ENCODE measurements around the gene PHF21B. TPM values are rescaled to one million over a fixed set of nuclear protein-coding genes. Genes with fewer than 3 reads are reported as not detected.

PHF21B gene
- total RNA-seq, 1 donor from 2014 or later: not detected

DNA sequence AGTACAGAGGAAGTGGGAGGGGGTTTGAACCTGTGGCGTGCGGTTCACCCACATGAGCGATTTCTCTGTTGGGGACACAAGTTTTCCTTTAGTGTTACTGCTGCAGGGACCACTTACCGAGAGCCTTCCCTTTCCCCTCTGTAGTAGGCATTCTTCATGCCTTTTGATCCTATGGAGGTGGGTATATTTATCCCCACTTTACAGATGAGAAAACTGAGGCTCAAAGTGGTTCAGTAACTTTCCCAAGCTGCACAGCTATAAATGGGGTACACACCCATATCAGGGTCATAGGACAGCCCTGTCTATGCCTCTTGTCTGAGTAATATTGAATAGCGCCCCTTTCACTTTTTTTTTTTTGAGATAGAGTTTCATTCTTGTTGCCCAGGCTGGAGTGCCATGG, 3.3 kb upstream of the PHF21B start:
- no peak for ATAC-seq

DNA sequence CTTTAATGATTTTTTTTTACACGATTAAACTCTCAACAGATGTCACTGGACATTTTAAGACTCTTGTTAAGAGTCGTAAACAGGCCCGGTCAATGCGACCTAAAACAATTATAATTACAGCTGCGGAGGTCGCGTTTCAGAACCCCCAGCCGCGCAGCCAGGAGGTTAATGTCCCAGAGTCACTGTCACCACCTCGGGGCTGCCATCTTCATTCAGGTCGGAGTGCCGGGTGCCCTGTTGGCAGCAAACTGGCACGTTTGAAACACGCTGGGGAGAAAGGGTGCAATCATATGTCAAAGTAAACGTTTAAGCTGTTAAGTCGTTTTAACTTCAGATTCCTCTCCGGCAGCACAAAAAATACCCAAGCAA, 711 bp upstream of the PHF21B start:
- ATAC-seq: no peak

DNA sequence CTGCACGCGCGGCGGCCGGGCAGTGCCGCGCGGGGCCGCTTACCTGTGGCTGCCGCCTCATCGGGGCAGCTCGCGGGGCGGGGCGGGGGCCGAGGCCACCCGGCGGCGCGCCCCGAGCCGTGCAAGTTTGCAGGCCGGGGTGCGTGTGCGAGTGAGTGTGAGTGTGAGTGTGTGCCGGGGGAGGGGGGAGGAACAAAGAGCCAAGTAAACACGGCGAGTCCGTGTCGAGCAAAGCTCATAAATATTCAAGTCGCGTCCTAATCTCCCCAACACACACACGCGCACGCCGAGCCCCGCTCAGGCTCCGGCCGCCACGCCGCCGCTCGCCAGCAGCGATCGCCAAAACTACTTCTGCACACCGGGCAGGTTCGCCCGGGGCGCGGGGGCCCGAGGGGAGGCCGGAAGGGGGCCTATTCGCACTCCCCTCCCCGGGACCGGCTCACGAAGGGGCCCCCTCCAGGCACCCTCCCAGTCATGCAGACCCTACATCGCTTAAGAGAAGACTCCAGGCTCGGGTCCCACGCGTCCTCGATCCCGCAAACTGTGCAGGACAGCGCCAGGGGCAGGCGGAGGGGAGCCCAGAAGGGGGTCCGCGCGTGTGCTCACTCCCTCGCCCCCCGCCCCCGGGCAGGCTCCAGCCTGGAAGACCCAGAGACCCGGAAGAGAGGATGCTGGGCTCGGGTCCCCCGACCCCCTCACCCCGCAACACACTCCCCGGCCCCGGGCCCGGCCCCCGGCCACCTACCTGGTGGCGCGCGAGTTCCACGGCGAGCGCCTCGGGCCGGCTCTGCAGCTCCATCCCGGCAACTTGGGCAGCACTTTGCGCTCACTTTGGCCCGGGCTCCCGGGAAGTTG, 827 bp downstream of the PHF21B start:
- ATAC-seq: no peak

DNA sequence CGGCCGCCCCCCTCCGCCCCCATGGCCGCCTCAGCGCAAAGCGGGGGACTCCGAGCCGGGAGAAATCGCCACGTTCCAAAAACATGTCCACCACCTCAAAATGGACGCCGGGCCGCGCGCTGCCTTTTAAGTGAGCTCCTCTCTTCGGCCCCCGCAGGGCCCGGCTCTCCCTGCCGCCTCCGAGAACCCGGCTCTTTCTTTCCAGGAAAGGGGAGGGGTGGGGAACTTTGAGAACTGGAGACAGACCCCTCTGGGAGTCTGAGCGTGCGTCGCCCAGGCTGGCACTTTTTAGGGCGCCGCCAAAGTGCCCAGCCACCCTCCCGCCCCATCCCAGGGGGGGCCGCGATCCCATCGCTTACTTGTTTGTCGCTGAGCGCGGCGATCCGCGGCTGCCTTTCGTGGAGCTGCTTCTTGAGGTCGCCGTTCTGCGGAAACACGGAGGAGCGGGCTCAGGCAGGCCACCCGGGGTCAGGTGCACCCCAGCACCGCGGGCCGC, 1.6 kb downstream of the PHF21B start:
- ATAC-seq: no peak

DNA sequence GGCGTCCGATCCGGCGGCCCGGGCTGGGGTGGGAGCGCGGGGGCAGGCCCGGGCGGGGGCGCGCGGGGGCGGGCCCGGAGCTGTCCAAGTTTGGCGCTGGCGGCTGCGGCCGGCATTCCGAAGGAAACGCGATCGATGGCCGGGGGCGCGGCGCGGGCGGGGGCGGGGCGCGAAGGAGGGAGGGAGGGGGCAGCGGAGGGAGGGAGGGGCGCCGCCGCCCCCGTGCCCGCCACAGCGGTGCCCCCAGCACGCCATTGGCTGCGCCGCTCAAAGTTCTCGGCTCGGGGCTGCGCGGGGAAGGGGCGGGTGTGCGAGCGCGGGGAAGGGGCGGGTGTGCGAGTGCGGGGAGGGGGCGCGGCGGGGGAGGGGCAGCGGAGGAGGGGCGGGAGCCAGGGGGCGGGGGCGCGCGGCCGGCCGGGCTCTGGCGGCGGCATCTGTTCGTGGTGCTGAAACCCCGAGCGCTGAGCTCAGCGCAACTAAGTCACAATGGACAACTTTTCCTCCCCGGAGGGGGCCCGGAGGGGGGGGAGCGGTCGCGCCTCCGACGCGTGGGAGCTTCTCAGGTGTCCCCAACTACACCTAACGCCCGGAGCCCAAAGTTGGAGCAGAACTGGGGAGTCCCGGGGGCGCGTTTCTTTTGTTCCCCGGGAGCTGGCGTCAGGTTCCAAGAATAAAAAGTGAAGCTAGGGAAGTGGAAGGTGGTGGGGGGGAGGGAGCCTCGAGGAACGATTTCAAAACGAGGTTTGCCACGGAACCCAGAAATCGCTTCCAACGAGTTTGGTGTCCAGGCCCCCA, 2.2 kb downstream of the PHF21B start:
- no peak for ATAC-seq

DNA sequence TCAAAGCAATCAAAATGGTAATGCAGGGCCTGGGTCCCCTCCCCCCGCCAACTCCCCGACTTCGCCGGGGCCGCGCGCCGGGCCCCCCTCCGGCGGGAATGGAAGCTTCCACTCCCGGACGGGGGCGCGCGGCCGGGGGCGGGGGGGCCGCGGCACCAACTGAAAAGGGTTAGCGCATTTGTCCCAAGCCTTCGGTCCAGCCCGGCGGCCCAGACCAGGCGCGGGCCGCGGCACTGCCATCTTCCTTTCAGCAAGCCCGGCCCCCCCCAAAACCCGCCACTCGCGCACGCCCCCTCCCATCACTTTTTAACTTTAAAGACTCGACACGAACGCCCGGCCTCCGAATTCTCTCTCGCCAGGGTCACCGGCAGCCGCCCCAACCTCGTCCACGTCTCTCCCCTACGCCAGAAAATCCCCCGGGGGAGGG, 2.8 kb downstream of the PHF21B start:
- no peak for ATAC-seq

DNA sequence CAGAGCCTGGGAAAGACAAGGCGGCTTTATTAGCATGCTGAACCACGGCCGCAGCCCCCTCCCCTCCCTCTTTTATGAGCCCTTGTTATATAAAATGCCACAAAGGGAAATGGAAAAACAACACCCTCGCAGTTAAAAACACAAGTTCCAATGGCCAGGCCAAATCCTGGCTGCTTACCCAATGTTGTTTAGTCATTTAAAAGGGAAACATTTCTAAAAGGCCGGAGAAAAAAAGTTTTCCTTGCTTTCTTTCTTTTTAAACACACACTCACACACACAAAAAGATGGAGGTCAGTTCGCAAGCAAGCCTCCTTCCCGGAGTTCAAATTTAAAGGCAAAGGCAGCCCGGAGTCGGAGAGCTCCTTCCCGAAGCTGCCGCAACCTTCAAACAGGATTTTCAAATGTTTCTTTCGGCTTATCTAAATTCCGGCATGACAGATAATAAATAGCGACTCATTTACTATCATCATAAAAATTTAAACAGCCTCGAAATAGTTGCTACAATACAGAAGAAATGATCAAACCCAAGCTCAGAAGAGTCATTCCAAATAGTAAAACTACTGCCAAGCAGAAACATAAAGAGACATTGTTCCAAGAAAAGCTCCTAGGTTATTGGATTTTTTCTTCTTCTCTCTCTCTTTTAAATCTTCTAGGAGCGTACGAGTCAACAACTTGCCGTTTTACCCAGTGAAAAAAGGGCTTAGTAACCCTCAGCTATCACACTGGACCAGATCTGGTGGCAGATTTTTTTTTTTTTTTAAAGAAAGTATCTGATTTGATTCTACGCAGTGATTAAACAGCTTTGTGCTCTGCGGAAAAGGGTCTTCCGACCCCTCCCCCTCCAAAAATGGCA, 3.5 kb downstream of the PHF21B start:
- ATAC-seq: no peak

DNA sequence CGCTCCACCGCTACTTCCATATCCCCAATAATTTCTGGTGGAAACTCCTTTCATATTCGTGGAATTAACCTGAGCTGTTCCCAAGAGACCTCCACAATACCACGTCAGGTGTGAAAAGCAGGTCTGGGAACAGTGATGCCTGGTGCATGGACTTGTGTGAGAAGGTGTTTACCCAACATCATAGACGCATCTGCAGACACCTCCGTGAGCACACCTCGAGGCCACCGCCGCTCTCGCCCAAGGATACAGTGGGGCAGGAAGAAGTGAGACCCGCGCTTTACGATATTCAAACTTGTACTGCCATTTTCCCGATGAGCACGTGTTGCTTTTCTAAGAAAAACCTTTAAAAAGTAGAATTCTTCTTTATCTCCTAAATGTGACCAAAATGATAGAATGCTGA, 8.2 kb downstream of the PHF21B start:
- no peak for ATAC-seq

DNA sequence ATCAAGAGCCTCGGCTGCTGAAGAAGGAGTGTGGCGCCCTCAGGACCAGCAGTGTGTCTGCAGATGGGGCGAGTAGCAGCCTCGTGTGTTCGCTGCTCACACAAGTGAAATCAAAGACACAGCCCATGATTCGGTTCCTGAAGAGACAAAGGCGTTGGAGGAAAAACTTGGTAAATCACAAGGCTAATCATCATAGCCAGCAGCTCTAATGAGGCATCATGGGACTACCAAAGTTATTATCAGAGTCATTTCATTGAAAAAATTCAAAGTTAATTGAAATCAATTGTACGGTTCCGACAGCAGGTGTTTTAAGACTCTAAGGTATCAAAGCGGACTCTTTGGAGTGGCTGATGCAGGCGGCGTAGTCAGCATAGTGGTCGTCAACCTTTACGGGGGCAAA, 9.5 kb downstream of the PHF21B start:
- ATAC-seq: no peak

DNA sequence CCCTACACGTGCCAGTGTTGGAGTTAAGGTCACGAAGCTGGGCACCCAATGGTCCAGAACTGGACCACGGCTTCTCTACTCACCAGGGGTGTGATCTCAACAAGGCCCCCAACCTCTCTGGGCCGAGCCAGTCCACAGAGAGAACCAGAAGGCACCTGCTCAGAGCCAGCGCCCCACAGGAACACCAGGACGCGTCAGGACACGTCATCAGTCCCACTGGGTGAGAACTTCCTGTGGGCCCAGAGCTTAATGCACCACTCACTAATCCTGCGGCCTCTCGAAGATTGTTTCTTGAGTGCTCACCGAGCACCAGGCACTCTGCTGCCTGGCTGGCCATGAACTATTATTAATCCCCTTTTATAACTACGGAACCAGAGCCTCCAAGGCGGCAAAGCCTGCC, 10.1 kb downstream of the PHF21B start:
- ATAC-seq: no peak

DNA sequence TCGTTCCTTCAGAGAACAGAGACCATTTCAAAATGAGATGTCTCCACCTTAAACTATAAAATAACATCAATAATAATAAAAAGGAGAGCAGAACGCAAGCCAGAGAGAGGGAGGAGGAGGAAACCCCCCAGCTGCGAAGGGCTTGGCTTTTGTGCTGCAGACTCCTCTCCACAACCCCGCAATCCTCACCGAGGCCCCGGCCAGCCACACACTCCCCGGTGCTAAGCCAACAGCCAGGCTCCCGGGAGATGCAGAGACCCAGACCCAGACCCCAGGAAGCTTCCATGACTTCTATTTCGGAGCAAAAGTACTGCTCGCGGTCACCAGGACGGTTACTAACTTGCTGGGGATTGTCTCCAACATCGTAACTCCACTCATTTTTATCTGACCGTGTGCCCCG, 10.6 kb downstream of the PHF21B start:
- ATAC-seq: no peak

DNA sequence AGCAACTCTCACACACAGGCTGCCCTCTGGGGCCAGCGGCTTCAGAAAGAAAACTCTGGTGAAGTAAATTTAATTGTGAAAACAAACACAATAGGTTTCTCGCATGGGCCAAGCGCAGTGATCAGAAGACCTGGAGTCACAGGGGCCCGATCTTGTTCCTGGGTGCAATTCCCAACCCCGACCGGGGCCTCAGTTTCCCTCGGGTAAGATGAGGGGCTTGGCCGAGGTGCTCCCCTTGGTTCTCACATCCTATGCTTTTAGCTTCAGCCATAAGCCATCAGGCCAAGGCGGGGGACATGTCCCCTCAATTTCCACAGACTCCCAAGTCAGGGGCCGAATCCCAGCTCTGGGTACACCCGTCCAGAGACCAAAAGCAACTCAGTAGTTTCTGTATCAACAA, 11.5 kb downstream of the PHF21B start:
- ATAC-seq: no peak

DNA sequence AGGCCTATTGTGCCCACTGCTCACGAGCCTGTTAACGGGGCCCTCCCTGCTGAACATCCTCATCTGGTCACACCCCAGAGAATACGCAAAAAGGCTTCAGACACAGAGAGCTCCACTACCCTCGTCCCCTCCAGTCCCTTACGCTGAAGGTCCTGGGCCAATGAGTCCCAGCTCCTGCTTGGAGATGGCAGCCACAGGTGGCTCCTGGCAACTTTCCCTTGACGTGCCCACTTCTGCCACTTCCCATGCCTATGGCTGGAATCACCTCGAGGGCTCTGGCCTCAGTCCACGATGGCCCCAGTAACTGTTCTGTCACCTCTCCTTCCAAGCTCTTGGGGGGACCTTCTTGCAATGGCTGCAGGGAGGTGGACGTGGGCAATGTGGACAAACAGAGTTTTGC, 12.7 kb downstream of the PHF21B start:
- ATAC-seq: no peak

DNA sequence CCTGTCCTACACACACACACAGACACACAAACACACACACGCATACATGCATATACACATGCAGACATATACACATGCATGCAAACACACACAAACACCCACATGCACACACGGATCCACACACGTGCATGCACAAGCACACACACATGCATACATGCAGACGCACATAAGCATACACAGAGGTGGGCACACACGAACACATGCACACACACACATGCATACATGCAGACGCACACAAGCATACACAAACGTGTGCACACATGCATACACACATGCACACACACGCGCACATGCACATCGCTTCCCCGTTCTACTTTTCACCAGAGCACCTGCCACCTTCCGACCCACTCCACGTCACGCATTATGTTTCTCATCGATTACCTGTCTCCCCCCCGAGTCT, 13.2 kb downstream of the PHF21B start:
- no peak for ATAC-seq

DNA sequence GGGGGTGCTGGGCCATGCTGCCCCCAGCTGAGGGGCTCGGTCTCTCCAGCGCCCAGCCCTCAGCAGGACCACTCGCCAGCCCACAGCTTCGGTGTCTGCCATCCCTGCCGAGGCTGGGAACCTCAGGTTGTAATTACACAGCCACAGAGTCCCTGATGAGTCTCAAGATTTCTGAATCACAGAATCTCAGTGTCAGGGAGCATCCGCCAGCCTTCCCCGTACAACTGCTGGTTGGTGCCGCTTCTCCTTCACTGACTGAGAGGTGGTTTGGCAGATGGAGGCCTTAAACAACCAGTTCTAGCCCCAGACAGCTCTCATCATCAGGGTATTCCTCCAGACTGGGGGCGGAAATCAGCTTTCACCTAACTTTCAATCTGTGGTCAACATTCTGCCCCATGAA, 13.7 kb downstream of the PHF21B start:
- no peak for ATAC-seq

DNA sequence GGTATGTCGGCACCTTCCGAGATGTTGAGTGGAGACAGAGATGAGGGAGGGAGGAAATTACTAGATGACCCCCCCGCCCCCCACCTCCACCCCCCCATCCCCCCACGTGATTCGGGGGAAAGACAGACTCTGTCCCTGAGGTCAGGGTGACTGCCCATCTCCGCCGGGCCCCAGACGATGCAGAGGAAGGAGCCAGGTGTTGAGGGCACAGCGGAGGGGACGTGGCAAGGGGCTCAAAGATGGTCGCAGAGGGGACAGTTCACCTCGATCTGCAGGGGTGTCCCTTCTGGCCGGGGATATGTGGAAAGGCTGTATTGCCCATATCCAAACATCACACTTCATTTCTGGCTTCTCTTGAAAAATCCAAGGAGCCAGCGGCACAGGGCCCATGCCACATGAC, 14.1 kb downstream of the PHF21B start:
- no peak for ATAC-seq

DNA sequence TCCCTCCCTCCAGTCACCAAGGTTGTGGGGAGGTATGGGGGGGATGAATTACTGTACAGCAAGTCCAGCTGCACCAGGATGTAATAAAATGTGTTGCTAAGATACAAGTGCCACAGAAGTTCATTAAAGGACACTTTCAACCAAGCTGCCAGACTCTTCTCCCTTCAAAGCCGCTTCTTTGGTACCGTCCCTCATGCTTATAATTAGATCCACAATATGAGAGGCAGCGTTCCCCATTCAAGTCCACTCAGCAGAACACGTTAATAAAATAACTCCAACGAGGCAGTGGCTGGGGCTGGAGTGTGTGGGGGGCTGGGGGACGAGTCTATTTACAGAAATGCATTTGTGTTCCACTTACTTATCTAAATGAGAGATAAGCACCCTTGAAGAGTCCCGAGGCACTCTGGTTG, 14.7 kb downstream of the PHF21B start:
- ATAC-seq: no peak

DNA sequence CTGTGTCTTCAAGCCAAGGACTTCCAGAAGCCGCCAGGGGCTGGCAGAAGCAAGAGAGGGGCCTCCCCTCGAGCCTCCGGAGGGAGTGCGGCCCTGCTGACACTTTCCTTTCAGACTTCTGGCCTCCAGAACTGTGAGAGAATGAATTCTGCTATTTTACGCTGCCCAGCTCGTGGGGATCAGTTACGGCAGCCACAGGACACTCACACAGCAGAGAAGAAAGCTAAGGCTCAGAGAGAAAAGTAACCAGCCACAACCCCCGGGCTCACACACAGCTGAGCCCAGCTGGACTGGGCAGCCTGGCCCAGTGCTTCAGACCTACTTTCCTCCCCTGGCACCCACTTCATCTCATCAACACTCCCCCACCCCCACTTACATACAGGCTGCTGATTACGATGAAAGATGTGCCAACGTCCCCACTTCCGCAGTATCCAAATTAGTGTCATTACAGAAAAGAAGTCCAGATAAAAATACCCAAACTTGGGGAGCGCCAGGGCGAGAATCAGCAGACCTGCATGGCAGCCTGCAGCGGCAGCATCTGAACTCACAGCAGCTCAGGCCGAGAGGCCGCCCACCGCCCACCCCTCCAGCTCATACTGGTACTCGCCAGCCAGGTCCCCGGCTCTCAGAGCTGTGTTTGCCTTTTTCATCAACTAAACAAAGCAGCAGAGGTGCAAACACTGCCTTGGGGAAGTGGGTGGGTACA, 15.3 kb downstream of the PHF21B start:
- ATAC-seq: no peak

DNA sequence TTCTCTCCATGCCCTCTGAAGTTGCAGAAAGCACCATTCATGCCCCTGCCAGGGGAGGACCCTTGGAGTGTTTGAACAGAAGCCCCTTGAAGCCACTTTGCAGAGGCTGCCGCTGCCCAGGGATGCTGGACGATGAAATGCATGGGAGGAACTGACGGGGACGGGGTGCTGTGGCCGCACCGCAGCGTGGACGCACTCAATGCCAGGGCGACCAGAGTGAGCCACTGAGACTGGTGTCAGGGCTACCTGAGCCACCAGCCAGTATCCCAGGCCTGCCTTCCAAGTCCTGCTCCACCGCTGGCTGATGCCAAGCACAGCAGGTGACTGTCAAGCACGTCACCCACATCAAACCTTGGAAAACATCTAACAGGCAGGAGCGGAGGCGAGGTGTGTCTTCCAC, 17.6 kb downstream of the PHF21B start:
- no peak for ATAC-seq

DNA sequence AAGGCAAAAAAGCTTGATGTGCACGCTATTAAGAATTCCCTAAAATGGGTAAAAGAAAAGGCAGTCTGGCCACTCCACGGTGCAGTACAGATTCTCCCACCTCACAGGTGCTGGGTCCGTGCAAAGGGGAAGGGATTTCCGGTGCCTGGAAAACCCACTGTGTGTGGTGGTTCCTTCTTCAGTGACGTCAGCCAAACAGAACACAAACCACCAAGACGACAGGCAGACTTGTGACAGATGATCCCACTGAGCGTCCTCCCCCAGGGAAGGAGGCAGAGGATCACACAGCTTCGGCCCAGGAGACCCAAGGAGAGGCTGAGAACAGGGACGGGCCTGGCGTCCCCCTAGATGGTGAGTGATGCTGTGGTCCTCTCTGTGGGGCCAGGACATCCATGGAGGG, 18.6 kb downstream of the PHF21B start:
- no peak for ATAC-seq

DNA sequence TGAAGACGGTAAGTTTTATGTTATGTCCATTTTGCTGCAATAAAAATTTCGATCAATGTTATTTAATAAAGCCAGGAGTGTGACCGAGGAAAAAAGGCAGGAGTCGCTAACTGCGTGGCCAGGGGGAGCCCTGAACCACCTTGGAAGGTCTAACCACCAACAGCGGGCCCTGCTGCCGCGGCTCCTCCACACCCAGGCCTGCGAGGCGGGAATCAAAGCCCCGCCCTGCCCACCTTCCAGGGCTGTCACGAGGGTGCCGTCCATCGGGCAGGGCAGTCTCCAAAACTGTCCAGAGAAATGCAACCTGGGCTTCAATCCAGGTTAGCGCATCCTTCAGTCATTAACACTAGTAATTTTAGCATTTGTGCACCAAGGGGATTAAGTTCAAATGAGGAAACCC, 19.0 kb downstream of the PHF21B start:
- ATAC-seq: no peak

DNA sequence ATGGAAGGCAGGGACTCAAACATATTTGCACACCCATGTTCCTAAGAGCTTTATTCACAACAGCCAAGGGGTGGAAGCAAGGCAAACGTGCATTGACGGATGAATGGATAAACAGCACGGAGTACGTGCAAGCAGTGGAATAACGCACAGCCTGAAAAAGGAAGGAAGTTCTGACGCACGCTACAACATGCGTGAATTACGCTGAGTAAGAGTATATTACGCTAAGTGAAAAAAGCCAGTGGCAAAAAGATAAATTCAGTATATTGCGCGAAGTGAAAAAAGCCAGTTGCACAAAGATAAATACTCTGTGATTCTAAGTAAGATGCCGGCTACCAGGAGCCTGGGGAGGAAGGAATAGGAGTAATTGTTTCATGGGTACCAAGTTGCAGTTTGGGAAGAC, 19.5 kb downstream of the PHF21B start:
- no peak for ATAC-seq

Data from esophagus mucosa (tissue), 1 donor.